Loucy (cell line): ENCODE results near the gene SEC31B.
A peak's percentile ranks its signal among the peaks of the same experiment; 100 is the strongest.

Source experiments
- H2AFZ ChIP-seq: fragments of 200-600 bp; sonication (generic); 2 replicates; pipeline ENCODE4 v1.6.0; 2016; ENCODE audit warnings: antibody characterized with exemption, mild to moderate bottlenecking, low read length, moderate library complexity
- H3F3A ChIP-seq: fragments of 200-600 bp; 2 replicates; pipeline ENCODE4 v1.6.0; 2016; ENCODE audit warnings: antibody characterized with exemption, low read depth, mild to moderate bottlenecking
- H3K27me3 ChIP-seq: fragments of 200-600 bp; sonication (generic); 2 replicates; pipeline ENCODE4 v1.6.1; 2014; ENCODE audit warnings: low read length, mild to moderate bottlenecking; ENCODE audit not compliant: insufficient read depth, poor library complexity, severe bottlenecking
- H3K36me3 ChIP-seq: fragments of 200-600 bp; sonication (generic); 2 replicates; pipeline ENCODE4 v1.6.1; 2016; ENCODE audit warnings: low read length; ENCODE audit not compliant: insufficient read depth
- H3K4me1 ChIP-seq: fragments of 200-600 bp; sonication (generic); 2 replicates; pipeline ENCODE4 v1.5.1; 2014; ENCODE audit warnings: low read length, mild to moderate bottlenecking; ENCODE audit not compliant: insufficient read depth, poor library complexity, severe bottlenecking
- H3K4me2 ChIP-seq: fragments of 200-600 bp; sonication (generic); 2 replicates; pipeline ENCODE4 v1.6.0; 2014; ENCODE audit warnings: antibody characterized with exemption, low read length, low read depth, mild to moderate bottlenecking; ENCODE audit not compliant: poor library complexity, severe bottlenecking
- H3K4me3 ChIP-seq: fragments of 200-600 bp; sonication (generic); 2 replicates; pipeline ENCODE4 v1.5.1; 2014; ENCODE audit warnings: low read length, mild to moderate bottlenecking, mixed read lengths; ENCODE audit not compliant: poor library complexity, severe bottlenecking
- H3K79me2 ChIP-seq: fragments of 200-600 bp; sonication (generic); 2 replicates; pipeline ENCODE4 v1.6.1; 2014; ENCODE audit warnings: low read length; ENCODE audit not compliant: insufficient read depth
- H3K9ac ChIP-seq: fragments of 200-600 bp; sonication (generic); 2 replicates; pipeline ENCODE4 v1.6.0; 2014; ENCODE audit warnings: mild to moderate bottlenecking, low read depth, low read length, moderate library complexity; ENCODE audit not compliant: poor library complexity, severe bottlenecking
- H3K9me2 ChIP-seq: fragments of 200-600 bp; sonication (generic); replicated peaks from 2 replicates; pipeline ENCODE4 v1.6.1; 2016; ENCODE audit warnings: low read depth, low read length, mixed read lengths
- H3K9me3 ChIP-seq: fragments of 200-600 bp; sonication (generic); 2 replicates; pipeline ENCODE4 v1.6.1; 2014; ENCODE audit warnings: mild to moderate bottlenecking, antibody characterized with exemption, low read length, low read depth; ENCODE audit not compliant: insufficient read depth
- H4K20me1 ChIP-seq: fragments of 200-600 bp; sonication (generic); 2 replicates; pipeline ENCODE4 v1.6.0; 2014; ENCODE audit warnings: antibody characterized with exemption, low read length, mild to moderate bottlenecking; ENCODE audit not compliant: insufficient read depth, poor library complexity, severe bottlenecking
- CTCF ChIP-seq: fragments of 200-600 bp; sonication (generic); conservative IDR thresholded peaks from 2 replicates; pipeline ENCODE4 v1.5.1; 2014; ENCODE audit warnings: mild to moderate bottlenecking, antibody characterized with exemption, low read length
- EZH2phosphoT487 ChIP-seq: fragments of 200-600 bp; IDR thresholded peaks from 2 replicates; pipeline ENCODE4 v1.6.1; 2018; ENCODE audit warnings: antibody characterized with exemption, mild to moderate bottlenecking, moderate library complexity, borderline replicate concordance

SEC31B gene

GRCh38 chr10:100498059-100498458 lies 21.6 kb downstream of the SEC31B start:
- H3K9me3 ChIP-seq, result no peaks in the 10 kb centered on the region
- H3K4me1 ChIP-seq, result peaks cover 26% of the 10 kb centered on the region
- no peak overlapping the region for H3K4me3 ChIP-seq
- H3F3A ChIP-seq, result no peaks in the 10 kb centered on the region
- H4K20me1 ChIP-seq, result no peaks in the 10 kb centered on the region
- TF ChIP-seq EZH2phosphoT487 (no peak), CTCF (no peak)
- H3K36me3 ChIP-seq, result peaks cover 66% of the 10 kb centered on the region; the same call in 1 of the 2 replicates
- H3K79me2 ChIP-seq, result no peaks in the 10 kb centered on the region
- H2AFZ ChIP-seq, result no peak overlapping the region
- peak overlapping the region; percentile 25 for H3K4me2 ChIP-seq
- no peak overlapping the region for H3K9ac ChIP-seq
- H3K9me2 ChIP-seq, result no peaks in the 10 kb centered on the region
- no peaks in the 10 kb centered on the region for H3K27me3 ChIP-seq

DNA sequence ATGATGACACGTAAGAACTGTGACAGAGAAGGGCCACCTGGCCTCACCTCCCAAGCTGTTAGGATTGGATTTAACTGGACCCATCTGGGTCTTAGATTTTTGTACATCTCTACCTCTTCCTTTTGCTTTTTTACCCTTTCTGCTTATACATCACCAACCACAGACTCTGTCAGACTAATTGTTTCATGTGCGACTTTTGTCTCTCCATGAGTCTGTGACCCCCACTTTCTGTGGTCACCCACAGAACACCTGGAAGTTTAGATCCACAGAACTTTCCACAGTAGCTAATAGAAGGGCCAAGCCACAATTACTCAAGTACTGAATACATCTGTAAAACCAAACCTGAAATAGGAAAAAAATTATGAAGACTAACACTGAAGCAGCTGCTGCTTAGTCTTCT lies 23.1 kb downstream of the SEC31B start:
- peaks cover 19% of the 10 kb centered on the region for H3K4me1 ChIP-seq
- peaks cover 59% of the 10 kb centered on the region; the same call in 1 of the 2 replicates for H3K36me3 ChIP-seq
- no peak overlapping the region for H2AFZ ChIP-seq
- H3K4me2 ChIP-seq, result no peak overlapping the region
- TF ChIP-seq CTCF (no peak), EZH2phosphoT487 (no peak)
- H3K79me2 ChIP-seq, result no peaks in the 10 kb centered on the region
- no peaks in the 10 kb centered on the region for H3K9me2 ChIP-seq
- H3K9ac ChIP-seq, result no peak overlapping the region
- H3K4me3 ChIP-seq, result no peak overlapping the region
- H3K9me3 ChIP-seq, result no peaks in the 10 kb centered on the region
- no peaks in the 10 kb centered on the region for H4K20me1 ChIP-seq
- H3F3A ChIP-seq, result no peaks in the 10 kb centered on the region
- no peaks in the 10 kb centered on the region for H3K27me3 ChIP-seq

DNA sequence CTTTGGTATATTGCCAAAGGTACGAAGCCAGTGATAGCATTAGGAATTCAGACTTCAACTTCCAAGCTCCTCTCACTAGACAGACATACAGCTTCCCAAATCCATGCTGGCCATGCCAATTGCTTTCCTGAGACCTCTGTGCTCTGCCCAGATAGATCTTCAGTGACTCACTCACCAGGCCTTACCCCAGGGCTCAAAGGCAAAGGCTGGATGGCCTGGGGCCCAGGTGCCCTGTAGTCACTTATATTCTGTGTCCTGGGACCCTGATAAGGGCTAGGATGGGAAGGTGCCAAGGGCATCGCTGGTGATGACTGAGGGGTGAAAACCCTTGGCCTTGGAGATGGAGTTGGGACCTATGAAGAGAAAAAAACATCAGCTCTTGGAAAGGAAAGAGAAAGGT lies 29.1 kb downstream of the SEC31B start:
- no peak overlapping the region for H3K4me2 ChIP-seq
- TF ChIP-seq EZH2phosphoT487 (no peak), CTCF (no peak)
- no peaks in the 10 kb centered on the region for H3K27me3 ChIP-seq
- no peaks in the 10 kb centered on the region for H3K4me1 ChIP-seq
- no peaks in the 10 kb centered on the region for H3F3A ChIP-seq
- no peaks in the 10 kb centered on the region for H4K20me1 ChIP-seq
- H3K36me3 ChIP-seq, result peaks cover 60% of the 10 kb centered on the region; the same call in 1 of the 2 replicates
- no peaks in the 10 kb centered on the region for H3K9me3 ChIP-seq
- no peak overlapping the region for H2AFZ ChIP-seq
- H3K9me2 ChIP-seq, result no peaks in the 10 kb centered on the region
- H3K9ac ChIP-seq, result no peak overlapping the region
- no peak overlapping the region for H3K4me3 ChIP-seq
- no peaks in the 10 kb centered on the region for H3K79me2 ChIP-seq
